Activated T-cell treated with anti-CD3 and anti-CD28 coated beads, Interleukin-2, amount 50 U/mL, for 48 hours (primary cell): ENCODE data around the gene OR2C1.

Source experiments
- DNase-seq, 2 experiments: peaks; one replicate each; pipeline ENCODE4 v3.0.0-alpha.2; 2020

The OR2C1 gene

DNA sequence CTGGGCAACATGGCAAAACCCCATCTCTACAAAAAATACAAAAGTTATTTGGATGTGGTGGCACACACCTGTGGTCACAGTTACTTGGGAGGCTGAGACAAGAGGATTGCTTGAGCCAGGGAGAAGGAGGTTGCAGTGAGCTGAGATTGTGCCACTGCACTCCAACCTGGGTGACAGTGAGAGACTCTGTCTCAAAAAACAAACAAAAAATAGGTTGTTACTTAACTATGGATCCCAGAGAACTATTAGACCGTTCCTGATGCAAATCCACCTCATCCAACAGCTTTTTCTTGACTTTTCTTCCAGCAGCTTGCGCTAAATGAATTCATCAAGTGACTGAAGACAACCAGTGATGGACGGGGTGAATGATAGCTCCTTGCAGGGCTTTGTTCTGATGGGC, at the start of gene OR2C1:
Gene OR2C1 (plus strand): TSS at position 301 of the 400 bp plus-strand sequence. CDS start 52 bp downstream, at position 353.
- DNase-seq = no peak

DNA sequence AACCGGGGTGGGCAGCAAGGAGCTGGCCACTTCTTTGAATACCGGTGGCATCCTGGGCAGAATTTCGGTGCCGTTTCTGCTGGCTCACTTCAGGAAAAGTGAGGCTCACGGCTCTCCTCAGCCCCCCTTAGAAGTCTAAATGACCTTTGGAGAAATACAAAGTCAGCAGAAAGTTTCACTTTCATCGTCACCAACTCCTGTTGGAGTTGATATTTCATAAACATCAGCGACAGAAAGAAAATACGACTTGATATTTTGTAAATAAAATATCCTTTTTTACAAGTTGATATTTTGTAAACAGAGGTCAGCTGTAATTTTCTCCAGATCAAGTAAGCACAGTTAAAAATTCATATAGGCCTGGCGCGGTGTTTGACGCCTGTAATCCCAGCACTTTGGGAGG, 49.6 kb upstream of the OR2C1 start:
- DNase-seq = no peak

DNA sequence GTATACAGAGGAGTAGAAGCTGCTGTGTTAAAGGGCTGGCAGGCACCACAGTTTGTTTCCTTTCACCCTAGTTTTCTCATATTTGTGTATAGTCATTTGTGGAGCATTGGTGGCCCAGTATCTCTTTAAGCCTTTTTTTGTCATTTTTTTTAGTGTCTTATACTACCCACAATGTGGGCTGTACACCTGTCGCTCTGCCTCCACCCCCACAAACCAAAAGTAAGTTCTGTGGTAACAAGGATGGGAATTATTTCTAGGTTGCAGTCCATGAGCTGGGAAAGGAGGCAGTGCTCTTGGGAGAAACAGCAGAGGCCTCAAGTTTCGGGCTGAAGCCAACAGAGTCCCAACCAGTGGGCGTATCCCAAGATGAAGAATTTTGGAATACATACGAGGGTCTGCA, 44.2 kb upstream of the OR2C1 start:
- DNase-seq = no peak

DNA sequence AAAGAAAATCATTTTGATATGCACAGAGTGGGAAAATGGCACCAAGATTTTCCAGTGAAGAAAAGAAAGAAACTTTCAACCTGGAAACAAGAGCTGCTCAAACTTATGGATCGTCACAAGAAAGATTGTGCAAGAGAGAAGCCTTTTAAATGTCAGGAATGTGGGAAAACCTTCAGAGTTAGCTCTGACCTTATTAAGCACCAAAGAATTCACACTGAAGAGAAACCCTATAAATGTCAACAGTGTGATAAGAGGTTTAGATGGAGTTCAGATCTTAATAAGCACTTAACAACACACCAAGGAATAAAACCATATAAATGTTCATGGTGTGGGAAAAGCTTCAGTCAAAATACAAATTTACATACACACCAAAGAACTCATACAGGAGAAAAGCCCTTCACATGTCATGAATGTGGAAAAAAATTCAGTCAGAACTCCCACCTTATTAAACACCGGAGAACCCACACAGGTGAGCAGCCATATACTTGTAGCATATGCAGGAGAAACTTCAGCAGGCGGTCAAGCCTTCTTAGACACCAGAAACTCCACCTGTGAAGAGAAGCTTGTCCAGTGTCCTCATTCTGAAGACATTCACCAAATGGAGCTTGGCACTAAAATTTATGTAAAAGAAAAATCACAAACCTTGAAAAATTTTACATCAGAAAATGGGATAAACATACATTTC, 38.2 kb upstream of the OR2C1 start:
- DNase-seq = no peak

DNA sequence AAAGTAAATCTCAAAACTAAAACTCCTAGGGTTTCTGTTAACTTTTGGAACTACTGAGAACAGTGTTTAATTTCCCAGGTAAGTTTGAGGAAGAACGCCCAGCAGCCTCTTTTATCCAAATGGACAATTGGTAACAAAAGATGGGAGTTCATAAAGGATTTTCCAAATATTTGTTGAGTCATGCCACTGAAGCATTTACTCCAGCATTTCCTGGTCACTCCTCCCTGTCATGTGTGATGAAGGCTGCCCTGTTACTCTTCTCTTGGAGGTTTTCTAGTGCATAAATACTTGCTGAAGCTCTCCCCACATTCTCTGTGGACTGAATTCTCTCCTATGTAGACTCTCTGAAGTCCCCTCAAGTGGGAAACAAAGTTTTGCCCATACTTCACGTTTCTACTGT, 33.9 kb upstream of the OR2C1 start:
- DNase-seq = no peak

DNA sequence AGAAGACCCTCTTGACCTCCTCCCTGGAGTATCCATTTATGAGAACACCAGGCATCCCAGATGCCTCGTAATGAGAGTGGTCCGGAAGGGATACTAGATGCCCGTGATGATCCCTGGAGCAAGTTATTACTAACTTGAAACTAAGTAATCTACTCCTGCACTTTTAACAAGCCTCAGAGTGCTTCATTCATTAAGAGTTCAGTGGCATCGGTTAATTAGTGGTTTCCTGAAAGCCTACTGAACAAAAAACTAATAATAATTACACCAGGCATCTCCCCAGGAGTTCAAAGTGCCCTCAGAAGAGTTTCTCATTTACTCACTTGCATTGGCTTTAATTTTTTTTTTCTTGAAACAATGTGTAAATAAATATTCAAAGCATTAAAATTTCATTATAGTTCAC, 28.2 kb upstream of the OR2C1 start:
- no peak for DNase-seq

DNA sequence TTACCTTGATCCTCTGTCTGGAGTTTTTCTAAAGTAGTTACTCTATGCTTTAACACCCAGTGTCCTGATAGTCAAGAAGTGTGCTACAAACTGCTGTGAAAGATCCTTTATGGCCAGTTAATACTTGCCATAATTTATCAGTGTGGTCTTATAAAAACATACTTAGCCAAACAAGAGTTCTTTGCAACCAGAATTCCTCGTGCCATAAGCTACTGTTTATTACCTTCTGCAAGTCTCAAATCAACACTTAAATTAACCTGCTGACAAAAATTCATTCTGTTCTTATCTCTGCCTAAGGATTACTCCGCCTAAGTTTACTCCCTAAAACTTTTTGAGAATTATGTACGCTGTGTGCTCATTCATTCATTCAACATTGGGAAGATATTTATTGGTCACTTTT, 27.6 kb upstream of the OR2C1 start:
- DNase-seq = no peak

DNA sequence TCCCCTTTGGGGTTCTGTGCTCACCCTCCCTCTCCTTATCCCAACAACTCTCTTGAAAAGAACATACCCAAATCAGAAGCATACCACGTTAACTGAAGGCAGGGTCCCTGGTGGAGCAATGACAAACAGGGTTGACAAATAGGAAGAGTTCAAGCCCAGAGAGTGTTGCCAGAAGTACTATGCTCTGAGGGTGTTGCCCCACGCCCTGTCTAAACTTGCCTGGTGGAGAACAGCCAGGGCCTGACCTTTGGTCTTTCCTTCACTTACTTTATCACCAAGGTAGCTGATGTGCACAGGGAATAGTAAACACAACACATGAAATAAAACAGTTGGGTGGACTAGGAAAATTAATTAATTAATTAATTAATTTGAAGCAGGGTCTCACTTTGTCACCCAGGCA, 27.0 kb upstream of the OR2C1 start:
- no peak for DNase-seq

DNA sequence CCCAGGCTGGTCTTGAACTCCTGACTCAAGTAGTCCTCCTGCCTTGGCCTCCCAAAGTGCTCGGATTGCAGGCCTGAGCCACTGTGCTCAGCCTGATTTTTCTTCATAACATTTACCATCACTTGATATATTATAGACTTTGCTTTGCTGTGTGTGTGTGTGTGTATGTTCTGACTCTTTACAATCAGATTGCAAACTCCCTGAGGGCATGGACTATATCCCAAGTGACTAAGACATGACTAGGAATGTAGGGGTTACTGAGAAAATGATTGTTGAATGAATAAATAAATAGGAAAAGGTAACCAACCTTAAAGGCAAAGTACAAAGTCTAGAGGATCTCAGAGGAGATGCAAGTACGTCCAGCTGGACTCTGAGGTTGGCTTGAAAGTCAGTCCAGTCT, 9.6 kb upstream of the OR2C1 start:
- no peak for DNase-seq

DNA sequence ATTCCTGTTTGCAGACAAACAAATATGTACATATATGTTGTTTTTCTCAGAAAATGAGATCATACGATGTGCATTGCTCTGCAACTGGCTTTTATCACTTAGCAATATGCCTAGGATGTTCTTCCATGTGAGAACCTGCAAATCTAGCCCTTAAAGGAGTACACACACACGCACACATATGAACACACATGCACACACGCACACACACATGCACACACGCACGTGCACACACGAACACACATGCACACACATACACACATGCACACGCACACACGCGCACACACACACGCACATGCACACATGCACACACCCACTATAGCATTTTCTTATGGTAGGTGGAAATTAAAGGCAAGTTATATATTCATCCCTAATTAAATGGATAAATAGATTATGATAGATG, 8.1 kb upstream of the OR2C1 start:
- no peak for DNase-seq

DNA sequence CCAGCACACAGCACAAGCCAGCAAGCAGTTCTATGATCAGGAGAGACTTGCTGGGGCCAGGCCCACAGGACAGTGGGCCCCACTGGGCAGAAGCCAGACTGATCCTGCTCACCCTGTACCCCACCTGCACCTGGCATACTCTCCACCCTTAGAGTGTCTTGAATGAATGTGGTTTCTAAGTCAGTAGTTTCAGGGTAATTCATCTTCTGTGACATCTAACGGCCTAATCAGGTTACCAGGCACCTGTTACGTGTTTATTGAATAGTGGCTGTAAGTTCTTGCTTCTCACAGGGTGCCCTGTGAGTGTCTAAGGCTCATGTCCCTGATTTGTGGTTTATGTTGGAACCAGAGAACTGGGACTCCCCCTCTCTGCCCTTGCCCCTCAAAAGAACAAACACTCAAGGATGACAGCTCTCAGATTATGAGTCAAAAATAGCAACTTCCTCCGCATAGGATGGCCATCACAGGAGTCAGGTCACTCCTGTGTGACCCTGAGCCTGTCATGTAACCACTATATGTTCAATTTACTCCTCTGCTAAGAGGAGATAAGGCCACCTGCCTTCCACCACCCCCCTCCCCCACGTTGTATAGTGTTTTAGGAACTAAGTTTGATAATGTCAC, 7.0 kb upstream of the OR2C1 start:
- DNase-seq = no peak

DNA sequence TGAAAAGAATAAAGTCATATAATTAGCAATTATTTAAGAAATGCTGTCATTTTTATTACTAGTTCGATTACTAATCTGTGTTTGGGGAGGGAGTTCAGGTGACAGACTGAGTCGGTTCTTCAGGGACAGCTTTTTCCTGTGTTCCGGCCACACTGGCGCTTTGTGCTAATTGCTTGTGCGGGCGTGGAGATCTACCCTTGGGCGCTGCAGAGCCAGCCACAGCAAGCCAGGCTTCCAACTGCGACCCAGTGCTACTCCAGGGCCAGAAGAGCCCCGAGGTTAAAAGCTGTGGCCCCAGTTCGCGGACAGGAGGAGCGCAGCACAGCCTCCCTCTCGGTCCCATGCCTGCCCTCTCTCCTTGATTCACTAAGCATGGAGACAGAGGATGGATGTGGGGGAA, 6.5 kb upstream of the OR2C1 start:
- no peak for DNase-seq

DNA sequence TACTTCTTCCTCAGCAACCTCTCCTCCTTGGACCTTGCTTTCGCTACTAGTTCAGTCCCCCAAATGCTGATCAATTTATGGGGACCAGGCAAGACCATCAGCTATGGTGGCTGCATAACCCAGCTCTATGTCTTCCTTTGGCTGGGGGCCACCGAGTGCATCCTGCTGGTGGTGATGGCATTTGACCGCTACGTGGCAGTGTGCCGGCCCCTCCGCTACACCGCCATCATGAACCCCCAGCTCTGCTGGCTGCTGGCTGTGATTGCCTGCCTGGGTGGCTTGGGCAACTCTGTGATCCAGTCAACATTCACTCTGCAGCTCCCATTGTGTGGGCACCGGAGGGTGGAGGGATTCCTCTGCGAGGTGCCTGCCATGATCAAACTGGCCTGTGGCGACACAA, 429 bp downstream of the OR2C1 start:
- no peak for DNase-seq

DNA sequence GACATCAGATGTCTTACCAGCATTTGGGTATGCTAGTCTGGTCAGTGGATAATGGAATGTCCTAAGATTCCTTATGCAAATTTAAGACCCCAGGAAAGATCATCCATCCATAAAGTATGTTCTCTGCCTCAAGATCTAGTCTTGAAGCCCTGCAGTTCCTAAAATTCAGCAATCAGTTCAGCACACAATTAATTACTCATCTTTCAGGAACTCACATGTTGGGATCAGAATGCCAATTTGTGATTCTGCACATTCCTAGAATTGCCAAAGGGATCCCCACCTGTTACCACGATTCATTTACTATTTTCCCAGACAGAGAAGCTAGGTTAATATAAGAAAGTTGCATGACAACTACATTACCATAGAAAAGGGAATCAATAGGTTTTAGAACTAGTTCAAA, 3.2 kb downstream of the OR2C1 start:
- DNase-seq = no peak

DNA sequence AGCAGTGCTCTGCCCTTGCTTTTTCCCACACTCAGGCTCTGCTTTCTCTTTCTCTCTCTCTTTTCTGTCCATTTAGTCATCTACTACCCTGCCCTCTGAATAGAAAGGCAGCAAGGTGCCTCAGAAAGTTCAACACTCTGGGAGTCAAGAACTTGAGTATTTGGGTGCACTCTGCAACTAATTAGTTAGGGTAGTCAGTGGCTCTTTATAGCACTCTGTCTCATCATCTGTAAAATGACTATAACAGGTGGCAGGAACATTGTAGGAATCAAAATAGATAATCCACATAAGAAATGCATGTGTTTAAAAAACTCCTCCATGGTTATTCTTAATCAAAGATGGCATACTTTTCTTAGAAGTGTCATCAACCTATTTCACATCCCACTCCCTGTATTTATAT, 7.2 kb downstream of the OR2C1 start:
- no peak for DNase-seq

DNA sequence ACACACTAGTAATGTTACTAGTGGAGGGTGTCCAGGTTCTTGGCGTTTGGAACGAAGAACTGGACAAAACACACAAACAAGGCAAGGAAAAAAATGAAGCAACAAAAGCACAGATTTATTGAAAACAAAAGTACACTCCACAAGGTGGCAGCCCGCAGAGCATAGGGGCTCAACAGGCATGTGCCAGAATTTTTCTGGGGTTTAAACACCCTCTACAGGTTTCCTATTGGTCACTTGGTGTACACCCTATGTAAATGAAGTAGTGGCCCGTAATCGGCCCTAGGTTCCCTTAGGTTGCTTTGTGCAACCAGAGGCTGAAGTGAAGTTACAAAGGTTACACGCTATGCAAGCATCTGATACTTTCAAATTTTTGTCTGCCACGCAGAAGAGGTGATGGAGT, 8.1 kb downstream of the OR2C1 start:
- DNase-seq = no peak

DNA sequence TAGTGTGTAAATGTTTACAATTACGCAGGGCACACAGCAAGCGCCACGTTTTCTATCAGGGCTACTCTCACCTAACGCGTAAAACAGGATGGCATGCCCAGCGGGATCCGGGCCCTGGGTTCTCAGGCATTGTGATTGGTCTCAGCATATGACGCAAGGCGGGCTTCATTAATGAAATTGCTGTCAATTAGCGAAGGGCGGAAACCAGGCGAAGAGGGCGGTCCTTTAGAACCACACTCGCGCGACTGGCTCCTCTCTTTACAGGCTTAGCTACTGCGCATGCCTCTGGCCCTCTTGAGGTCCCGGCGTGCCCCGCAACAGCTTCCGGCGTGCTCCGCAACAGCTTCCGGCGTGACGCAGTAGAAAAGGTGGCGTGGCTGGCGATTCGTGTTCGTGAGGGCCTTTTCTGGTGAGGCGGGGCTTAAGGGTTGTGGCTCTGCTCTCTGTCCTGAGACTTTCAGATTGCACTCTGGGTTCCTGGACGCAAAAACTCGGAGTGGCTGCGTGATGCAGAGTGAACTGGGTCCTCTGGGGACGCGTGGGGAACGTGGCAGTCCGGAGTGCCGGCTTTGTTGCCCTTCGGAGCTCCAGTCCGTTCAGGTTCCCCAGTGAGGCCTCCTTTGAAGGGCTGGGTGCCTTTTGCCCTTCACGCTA, 9.2 kb downstream of the OR2C1 start:
- peak; percentile 89 for DNase-seq

DNA sequence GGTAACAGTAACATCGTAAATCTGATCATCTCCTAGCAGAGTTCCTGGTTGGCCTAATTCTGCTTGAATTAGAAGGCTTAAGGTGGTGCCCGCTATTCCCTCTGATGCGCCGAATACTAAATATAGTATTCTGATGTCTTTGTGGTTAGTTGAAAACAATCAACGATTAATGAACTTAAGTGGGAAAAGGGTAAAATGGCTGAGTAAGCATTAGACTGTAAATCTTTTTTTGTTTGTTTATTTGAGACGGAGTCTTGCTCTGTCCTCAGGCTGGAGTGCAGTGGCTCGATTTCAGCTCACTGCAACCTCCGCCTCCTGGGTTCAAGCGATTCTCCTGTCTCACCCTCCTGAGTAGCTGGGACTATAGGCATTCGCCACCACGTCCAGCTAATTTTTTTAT, 13.4 kb downstream of the OR2C1 start:
- DNase-seq = no peak

DNA sequence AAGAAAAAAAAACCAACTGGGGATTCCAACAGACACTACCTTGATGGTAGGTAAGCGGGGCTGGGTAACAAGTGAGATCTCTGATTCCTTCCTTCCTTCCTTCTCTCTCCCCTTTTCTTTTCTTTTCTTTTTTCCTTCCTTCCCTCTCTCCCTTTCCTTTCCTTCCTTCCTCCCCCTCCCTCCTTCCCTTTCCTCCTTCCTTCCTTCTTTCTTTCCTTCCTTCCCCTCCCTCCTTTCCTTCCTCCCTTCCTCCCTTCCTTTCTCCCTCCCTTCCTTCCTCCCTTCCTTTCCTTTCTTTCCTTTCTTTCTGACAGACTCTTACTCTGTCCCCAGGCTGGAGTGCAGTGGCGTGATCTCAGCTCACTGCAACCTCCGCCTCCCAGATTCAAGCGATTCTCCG, 20.0 kb downstream of the OR2C1 start:
- no peak for DNase-seq

DNA sequence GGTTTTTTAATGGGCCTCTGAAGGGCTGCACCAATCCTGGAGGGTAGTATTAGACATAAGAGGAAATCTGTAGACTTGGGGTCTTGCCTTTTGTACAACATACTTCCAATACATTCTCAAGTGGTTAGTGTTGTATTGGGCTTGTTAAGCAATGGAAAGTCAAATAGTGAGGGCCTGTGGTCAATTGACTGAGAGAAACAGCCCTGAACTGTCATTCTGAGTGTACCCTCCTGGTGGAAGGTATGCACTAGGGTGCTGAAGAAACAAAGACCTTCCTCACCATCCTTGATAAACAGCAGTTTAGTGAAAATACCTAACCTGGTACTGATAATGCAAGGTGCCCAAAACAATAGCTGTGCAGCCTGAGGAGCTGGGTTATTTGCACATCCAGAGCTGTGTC, 22.2 kb downstream of the OR2C1 start:
- DNase-seq = no peak

DNA sequence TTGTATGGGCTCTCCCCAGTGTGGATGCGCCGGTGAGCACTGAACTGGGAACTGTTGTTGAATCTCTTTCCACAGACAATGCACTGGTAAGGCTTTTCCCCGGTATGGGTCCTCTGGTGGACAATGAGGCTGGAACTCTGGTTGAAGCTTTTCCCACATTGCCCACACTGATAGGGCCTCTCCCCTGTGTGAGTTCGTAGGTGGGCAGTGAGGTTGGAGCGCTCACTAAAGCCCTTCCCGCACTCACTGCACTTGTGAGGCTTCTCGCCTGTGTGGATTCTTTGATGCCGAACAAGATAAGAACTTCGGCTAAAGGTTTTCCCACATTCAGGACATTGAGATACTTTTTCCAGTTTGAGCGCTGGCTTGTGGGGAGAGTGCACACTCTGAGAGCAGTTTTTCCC, 27.4 kb downstream of the OR2C1 start:
- peak in 1 of 2 experiments; percentile 27 for DNase-seq

DNA sequence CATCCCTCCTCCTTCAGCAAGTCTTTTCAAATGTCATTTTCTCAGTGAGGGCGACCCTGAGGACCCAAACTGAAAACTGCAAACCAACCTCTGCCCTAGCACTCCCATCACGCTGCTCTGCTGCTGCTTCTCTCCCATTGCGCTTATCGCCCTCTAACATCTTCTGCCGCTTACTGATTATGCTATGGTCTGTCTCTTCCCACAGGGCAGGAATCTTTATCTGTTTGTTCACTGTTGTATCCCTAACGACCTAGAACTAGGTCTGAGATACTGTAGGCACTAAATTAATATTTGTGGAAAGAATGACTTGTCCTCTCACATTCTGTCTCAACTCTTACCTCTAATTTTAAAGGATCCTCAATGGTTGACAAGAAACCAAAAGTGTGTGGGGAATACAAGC, 32.6 kb downstream of the OR2C1 start:
- DNase-seq = no peak

DNA sequence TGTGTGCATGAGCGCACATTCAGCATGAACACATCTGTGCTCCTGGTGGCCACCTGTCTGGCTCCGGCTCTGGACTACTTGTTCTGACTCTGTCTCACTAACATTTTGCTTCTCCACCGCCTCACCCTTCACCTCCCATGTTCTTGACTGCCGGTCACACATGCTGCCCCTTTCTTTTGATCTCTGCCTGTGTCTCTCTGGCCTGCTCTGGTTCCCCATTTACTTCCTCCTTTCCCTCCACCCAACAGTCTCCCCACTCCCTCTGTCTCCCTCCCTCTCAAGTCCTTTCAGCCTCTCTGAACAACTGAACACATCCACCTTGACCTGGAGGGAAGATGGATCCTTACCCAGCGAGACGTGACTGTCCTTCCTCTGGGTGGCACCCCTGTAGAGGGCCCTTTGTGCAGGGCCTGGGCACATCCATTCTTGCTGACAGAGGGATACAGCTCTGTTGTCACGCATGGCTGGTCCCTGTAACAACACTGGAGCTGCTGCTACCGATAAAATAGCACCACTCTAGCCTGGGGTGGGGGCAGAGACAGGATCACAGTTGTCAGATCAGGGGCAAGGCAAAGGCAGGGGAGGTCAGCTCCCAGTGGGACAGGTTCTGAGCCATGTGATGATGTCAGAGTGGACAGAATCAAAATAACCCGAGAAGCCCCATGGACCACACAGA, 34.1 kb downstream of the OR2C1 start:
- no peak for DNase-seq

DNA sequence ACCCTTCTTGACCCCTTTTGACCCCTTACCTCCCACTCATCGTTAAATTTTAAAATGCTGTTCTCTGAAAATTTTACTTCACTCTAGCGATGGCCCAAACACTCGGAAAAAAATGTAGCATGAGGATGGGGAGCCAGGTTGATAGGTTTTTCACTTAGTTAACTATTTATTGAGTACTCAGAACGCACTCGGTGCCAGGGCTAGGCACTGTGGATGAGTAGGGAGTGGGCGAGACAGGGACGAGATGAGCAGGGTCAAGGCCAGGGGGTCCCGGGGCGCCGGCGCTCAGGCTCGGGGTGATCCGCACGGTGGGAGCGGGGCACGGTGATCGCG, 44.7 kb downstream of the OR2C1 start:
- no peak for DNase-seq
